K562 treated with DMSO at 1 percent for 48 hours (cell line): ENCODE results near the gene SLC25A27. TPM values are rescaled to one million over a fixed set of nuclear protein-coding genes. Genes with fewer than 3 reads are reported as not detected.

Experiments
- total RNA-seq: library from RNA; unstranded; fragments of 300-600 nt; gene quantifications from 2 replicates; pipeline ENCODE4 v1.2.3, GENCODE V29; 2022; ENCODE audit warnings: low replicate concordance; ENCODE audit errors: extremely low read depth

SLC25A27 gene
- not detected in 2 replicates for total RNA-seq

GRCh38 chr6:46652603-46653438 is at the start of gene SLC25A27, which contains the start of gene CYP39A1:
SLC25A27 (plus strand) TSS chr6:46652975; CDS start chr6:46653193, 218 bp downstream.
CYP39A1 (minus strand) TSS chr6:46652818; CDS start chr6:46652582, 236 bp downstream.

GRCh38 chr6:46687619-46688097 is 34.9 kb downstream of the SLC25A27 start, which contains the start of gene TDRD6:
TDRD6 (plus strand) TSS chr6:46687885; CDS start chr6:46688129, 244 bp downstream.

Other genes with a start within 250 kb of the SLC25A27 start
- gene RCAN2, start 161.5 kb upstream of the SLC25A27 start, total RNA-seq, result not detected in 2 replicates
- gene CYP39A1, start 157 bp upstream of the SLC25A27 start, total RNA-seq, result not detected in 2 replicates
- not detected in 2 replicates for gene TDRD6, start 34.9 kb downstream of the SLC25A27 start, total RNA-seq
- not detected in 2 replicates for gene PLA2G7, start 82.4 kb downstream of the SLC25A27 start, total RNA-seq
- gene ANKRD66, start 94.0 kb downstream of the SLC25A27 start, total RNA-seq, result not detected in 2 replicates
- not detected in 2 replicates for gene MEP1A, start 140.4 kb downstream of the SLC25A27 start, total RNA-seq